Suppressor macrophage treated with lipopolysaccharide for 4 hours (primary cell): ENCODE results near the gene DDX47.
A peak's percentile ranks its signal among the peaks of the same experiment; 100 is the strongest.

Experiments used
- DNase-seq: peaks from one replicate; pipeline ENCODE4 v3.0.0-alpha.2; 2020

Gene DDX47

DNA sequence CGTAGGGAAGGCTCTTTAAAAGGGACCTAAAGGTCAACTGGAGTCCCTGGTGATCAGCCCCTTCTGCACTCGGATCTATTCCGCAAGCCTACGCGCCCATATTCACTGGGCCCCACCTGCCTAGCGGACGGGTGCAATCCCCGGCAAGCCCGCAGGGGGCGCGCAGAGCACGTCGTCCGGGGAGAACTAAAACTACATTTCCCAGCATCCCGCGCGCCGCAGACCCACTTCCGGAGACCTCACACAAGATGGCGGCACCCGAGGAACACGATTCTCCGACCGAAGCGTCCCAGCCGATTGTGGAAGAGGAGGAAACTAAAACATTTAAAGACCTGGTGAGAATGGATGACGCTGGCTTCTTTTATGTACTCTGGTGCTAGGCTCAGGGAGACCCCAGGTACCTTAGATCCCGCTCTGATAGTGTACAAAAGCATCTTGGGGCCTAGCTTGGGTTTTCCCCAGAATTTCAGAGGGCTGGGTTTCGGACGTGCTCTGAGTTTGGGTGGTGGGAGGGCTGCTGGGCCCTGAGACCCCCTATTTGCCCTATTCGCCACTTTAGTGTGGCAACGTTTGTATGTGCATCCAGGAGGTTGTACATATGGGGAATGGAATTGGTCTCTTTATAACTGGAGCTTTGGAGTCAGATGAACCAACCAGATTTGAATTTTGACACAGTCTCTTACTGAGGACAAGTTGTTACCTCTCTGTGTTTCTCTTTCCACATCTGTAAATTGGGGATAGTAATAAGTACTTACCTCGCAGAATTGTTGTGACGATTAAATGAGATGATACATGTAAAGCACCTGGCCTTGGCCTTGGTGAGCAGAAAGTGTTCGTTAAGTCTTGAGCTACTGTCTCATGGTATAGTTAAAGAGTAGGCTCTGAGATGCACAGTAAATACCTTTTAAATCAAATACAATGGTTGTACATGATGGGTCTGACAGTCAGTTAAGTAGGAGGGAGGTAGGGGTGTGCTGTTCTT lies at the start of gene DDX47:
Gene DDX47 (plus strand): TSS at position 227 of the 982 bp plus-strand sequence. CDS start 22 bp downstream, at position 249.
- DNase-seq = peak; percentile 97

- no peak for DNase-seq
Measured at GRCh38 chr12:12764824-12765223, 48.3 kb upstream of the DDX47 start.

DNA sequence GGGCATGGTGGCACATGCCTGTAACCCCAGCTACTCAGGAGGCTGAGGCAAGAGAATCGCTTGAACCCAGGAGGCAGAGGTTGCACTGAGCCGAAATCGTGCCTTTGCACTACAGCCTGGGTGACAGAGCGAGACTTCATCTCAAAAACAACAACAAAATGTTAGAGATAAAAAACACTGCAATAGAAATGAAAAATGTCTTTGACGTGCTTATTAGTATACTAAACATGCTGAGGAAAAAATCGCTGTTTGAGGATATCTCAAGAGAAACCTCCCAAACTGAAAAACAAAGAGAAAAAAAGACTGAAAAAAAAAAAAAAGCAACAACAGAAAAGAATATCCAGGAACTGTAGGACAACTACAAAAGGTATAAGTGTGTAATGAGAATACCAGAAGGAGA lies 42.9 kb upstream of the DDX47 start:
- no peak for DNase-seq

GRCh38 chr12:12774791-12775190 lies 38.4 kb upstream of the DDX47 start:
- no peak for DNase-seq

DNA sequence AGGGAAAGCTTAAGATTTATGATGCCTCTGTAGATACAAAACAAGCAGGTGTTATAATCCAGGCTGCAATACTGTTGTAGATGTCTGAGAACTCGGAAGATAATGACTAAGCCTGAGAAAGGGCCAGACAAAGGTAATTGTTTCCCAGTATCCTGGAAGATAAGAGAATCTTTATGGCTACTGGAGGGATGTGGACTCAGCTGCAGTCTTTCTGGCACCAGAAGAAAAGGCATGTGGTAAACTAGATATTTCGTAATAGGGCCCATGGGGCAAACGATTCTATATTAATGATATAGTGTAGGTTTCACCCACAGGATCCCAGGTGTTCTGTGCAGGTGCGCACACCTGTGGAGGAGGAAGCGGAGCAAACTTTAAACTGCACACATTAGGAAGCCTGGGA lies 36.9 kb upstream of the DDX47 start:
- no peak for DNase-seq

GRCh38 chr12:12777092-12777491 lies 36.1 kb upstream of the DDX47 start:
- DNase-seq = no peak

DNA sequence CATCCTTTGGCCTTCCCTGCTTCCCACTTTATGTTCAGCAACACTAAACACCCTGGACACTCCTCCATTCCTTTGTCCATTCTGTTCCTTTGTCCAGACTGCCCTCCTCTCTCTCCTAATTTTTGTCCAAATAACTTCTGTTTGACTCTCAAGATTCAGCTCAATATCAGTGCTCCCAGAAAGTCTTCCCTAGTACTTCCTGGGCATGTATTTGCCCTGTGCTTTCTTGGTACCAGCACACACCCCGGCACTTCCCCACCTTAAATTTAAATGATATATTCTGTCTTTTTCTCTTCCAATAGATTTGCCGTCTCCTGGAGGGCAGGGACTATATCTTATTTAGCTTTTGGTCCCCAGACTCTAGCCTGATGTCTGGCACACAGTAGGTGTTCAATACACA lies 34.1 kb upstream of the DDX47 start:
- no peak for DNase-seq

DNA sequence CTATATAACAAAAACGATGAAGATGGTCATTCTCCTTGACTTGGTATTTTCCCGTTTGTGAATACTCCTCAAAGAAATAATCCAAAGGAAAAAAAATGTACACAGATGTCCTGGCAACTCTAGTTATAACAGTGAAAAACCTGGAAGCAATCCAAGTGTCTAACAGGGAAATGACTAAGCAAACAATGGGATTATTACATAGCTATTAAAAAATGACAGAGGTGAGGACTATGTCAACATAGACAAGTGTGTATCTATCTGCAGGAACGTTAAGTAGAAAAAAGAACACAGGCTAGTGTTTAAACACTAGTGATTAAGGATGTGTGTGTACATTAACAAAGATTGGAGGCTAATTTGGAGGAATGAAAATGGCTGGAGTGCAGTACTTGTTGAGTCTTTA lies 33.6 kb upstream of the DDX47 start:
- DNase-seq = peak; percentile 8

GRCh38 chr12:12784116-12784515 lies 29.0 kb upstream of the DDX47 start:
- no peak for DNase-seq

DNA sequence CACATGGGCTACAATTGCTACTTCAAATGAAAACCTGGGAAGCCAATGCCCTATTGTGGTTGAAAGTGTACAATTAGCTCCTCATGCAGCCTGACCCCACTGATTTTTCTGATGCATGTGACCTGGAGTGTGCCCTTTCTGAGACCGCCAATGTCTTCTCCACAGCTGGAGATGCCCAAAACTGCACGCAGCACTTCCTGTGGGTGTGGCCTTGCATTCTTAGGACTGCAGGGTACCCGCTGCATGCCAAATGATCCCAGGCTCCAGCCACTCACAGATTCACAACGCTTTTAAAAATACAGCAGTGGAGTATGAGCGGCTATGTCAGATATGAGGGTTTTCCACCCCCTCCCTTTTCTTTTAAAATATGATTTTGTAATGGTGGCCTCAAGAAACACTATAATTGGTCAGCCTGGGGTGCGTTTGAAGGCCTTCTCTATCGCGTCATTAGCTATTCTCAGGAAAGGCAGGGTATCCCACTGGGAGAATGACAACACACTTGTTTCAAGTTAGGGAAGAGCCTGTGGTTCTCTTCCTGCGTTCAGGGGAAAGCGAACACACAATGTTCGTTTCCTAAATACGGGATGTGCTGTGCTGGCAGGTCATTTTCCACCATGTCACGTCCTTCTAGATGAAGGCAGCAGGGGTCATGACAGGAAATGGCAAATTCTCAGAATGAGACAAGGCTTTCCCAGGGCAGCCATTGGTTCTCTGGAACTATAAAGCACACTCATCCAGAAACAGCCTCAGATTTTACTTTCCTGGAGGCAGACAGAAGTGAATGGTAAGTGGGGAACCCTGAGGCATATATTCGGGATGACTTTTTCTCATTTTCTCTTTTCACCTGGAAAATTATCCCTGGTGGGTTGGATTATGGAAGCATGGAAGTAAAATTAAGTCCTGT lies 28.0 kb upstream of the DDX47 start, which contains the start of gene APOLD1:
Gene APOLD1 (plus strand): TSS at position 749 of the 904 bp plus-strand sequence. CDS start 33 bp downstream, at position 782.
- no peak for DNase-seq

- DNase-seq = no peak
Measured at GRCh38 chr12:12786351-12786705, 26.8 kb upstream of the DDX47 start.

GRCh38 chr12:12786706-12787601 lies 26.2 kb upstream of the DDX47 start:
- DNase-seq = peak; percentile 92

GRCh38 chr12:12788131-12788530 lies 25.0 kb upstream of the DDX47 start:
- DNase-seq = no peak

DNA sequence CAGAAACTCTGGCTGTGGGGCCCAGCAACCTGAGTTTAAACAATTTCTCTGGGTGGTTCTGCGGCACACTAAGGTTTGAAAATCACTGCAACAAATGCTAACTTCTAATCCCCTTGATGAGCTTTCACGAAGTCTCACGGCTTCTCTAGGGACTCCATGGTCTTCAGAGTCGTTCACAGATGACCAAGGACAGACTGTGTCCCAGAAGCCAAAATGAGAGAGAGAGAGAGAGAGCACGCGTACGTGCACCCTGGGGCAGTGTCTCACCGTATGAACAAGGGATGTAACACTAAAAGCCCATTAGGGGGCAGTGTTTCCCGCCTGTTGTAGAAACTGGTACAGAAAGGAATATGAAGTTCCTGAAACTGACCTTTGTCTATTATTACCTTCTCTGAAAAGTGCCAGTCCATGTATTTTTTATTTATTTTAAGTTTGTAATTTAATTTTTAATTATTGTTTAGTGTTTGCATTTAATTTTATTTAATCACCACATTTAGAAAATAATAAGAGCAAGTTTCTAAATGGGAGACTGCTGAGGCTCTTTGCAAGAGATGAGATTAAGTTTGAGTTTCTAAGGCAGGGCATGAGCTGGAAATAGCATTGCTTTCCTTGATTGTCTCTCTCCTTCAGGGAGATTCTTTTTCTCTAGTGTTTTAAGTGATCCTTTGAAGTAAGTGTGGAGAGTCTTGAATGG lies 24.3 kb upstream of the DDX47 start:
- DNase-seq = peak; percentile 92

DNA sequence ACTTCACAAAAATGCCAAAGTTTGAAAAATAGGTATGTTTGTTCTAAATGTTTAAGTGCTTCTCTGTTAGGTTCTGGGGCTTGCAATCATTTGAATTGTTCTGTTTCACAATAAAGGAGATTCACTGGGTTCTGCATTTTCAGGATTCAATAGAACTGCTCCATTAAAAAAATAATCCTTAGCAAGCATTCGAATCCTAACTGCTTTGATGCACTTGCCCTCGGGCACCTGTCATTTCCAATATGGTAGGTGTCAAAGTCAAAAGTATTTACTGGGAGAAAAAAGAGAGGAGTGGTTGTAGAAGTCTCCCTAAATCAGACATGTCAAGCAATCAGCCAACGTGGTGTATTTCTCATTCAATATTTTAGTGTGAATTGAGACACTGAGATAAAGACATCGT lies 22.2 kb upstream of the DDX47 start:
- no peak for DNase-seq

GRCh38 chr12:12791756-12792369 lies 21.3 kb upstream of the DDX47 start:
- no peak for DNase-seq

DNA sequence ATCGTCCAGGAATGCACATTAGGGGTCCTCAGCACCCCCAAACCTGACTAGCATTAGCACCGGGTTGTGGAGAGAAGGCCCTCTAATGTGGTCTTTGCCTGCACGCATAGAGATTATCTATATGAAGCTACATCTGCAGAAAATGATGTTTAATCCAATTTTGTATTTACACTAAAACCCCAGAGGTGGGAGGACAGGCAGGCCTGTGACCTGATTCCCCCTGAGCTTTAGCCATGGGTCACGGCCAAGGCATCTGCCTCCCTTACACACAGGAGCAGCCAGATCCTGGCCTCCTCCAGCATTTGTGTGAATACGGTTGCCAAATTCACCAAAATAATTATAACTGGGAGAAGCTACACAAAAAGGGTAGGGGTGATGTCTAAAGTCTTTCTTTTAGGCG lies 20.7 kb upstream of the DDX47 start:
- no peak for DNase-seq

DNA sequence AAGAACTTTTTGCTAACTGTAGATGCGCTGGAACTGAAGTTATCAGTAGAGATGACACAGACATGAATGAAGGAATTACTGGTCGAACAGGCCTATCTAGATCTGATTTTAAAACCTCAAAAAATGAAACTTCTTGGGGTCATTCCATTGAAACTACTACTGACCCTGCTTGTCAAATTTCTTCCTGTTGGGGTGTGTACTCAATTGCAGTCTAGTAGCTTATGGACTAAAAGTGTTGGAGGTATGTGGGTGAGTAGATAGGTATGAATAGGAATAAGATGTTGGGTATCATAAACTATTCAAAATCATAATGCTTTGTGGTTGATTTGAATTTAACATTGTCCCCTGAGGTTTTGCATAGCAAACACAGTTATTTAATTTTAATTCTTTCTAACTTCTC lies 18.5 kb upstream of the DDX47 start:
- DNase-seq = no peak

DNA sequence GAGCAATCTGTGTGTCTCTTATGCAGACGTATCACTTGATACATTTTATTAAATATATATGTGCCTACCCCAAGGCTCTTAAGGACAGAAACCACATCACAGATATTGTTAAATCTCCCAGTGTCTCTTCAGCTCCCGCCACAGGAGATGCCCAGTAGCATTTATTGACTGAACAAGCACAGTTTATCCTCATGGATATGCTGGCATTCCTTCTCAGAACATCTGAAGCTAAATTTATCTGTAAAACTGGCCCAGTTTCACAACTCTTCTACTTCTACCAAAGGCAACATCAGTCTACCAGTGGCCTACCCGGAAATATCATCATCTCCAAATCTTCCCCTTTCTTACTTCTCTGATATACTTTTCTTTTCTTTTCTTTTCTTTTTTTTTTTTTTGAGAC lies 17.0 kb upstream of the DDX47 start:
- DNase-seq = no peak

- DNase-seq = no peak
Measured at GRCh38 chr12:12796928-12797793, 16.0 kb upstream of the DDX47 start.
